Activated CD8-positive, alpha-beta T cell treated with anti-CD3 and anti-CD28 coated beads, Interleukin-2, amount 10 ng/mL, durations not matched to agents 7 days and 5 days (primary cell): ENCODE data around the gene CEP152. TPM values are rescaled to one million over a fixed set of nuclear protein-coding genes. Genes with fewer than 3 reads are reported as not detected.

Source experiments
- ATAC-seq: fragments of 150-1000 bp; cut with Tn5 transposase; one replicate; pipeline ENCODE4 v1.10.0; 2021; ENCODE audit warnings: moderate library complexity
- CTCF ChIA-PET: fragments of 350-600 bp; sonication (Branson Sonifier 250); formaldehyde crosslinking; loops from one replicate; lab custom pipeline; 2021; ENCODE audit warnings: antibody characterized with exemption; lab: Charles Lee
- POLR2A ChIA-PET: fragments of 350-600 bp; sonication (Branson Sonifier 250); formaldehyde crosslinking; loops from one replicate; lab custom pipeline; 2021; ENCODE audit warnings: antibody characterized with exemption; lab: Charles Lee
- DNase-seq: peaks from one replicate; pipeline ENCODE4 v3.0.0-alpha.2; 2020
- H3K27ac Mint-ChIP-seq: one replicate; pipeline ENCODE4 v1.8.0; 2021; ENCODE audit warnings: mild to moderate bottlenecking, mixed read lengths
- H3K27me3 Mint-ChIP-seq: one replicate; pipeline ENCODE4 v1.8.0; 2021; ENCODE audit warnings: low read depth, mixed read lengths
- H3K36me3 Mint-ChIP-seq: one replicate; pipeline ENCODE4 v1.8.0; 2021; ENCODE audit warnings: low read depth, mixed read lengths
- H3K4me1 Mint-ChIP-seq: one replicate; pipeline ENCODE4 v1.8.0; 2021; ENCODE audit warnings: low read depth, mixed read lengths
- H3K4me3 Mint-ChIP-seq: one replicate; pipeline ENCODE4 v1.8.0; 2021; ENCODE audit warnings: mild to moderate bottlenecking, mixed read lengths
- H3K9me3 Mint-ChIP-seq: one replicate; pipeline ENCODE4 v1.8.0; 2022; ENCODE audit warnings: mixed read lengths; ENCODE audit not compliant: insufficient read depth
- total RNA-seq, 2 experiments: library from RNA; stranded (reverse); gene quantifications; one replicate each; pipeline ENCODE4 v1.2.3, GENCODE V29; 2021

The CEP152 gene
- total RNA-seq, 2 experiments from 2014 or later: 39.6 to 40.0 TPM

GRCh38 chr15:48696627-48697312 is 114.1 kb downstream of the CEP152 start:
- H3K27me3 Mint-ChIP-seq: no peaks in the 10 kb centered on the region
- ChIA-PET CTCF (interaction anchor here (0.9 kb wide), 1 partner anchor 339 kb away, joined by 3 read pairs; no protein-coding TSS in a partner anchor), POLR2A (no interaction called here)
- H3K4me1 Mint-ChIP-seq: no peaks in the 10 kb centered on the region
- no peaks in the 10 kb centered on the region for H3K9me3 Mint-ChIP-seq
- no peaks in the 10 kb centered on the region for H3K36me3 Mint-ChIP-seq
- H3K27ac Mint-ChIP-seq: no peak overlapping the region
- DNase-seq (no peak), ATAC-seq (no peak)
- no peak overlapping the region for H3K4me3 Mint-ChIP-seq

GRCh38 chr15:48695827-48696573 is 114.9 kb downstream of the CEP152 start:
- POLR2A ChIA-PET: no interaction called here
- no peaks in the 10 kb centered on the region for H3K4me1 Mint-ChIP-seq
- CTCF ChIA-PET: no interaction called here
- no peaks in the 10 kb centered on the region for H3K36me3 Mint-ChIP-seq
- ATAC-seq: no peak
- DNase-seq: no peak
- no peak overlapping the region for H3K4me3 Mint-ChIP-seq
- H3K9me3 Mint-ChIP-seq: no peaks in the 10 kb centered on the region
- H3K27ac Mint-ChIP-seq: no peak overlapping the region
- no peaks in the 10 kb centered on the region for H3K27me3 Mint-ChIP-seq

- ChIA-PET CTCF (no interaction called here), POLR2A (no interaction called here)
- Mint-ChIP-seq H3K4me3 (no peak overlapping the region), H3K36me3 (no peaks in the 10 kb centered on the region), H3K4me1 (no peaks in the 10 kb centered on the region), H3K9me3 (no peaks in the 10 kb centered on the region), H3K27me3 (no peaks in the 10 kb centered on the region), H3K27ac (no peak overlapping the region)
- no peak for DNase-seq
- ATAC-seq: no peak
These were observed 115.6 kb downstream of the CEP152 start for GRCh38 chr15:48695088-48695826.

- Mint-ChIP-seq H3K9me3 (no peaks in the 10 kb centered on the region), H3K4me1 (no peaks in the 10 kb centered on the region), H3K4me3 (no peak overlapping the region), H3K36me3 (no peaks in the 10 kb centered on the region), H3K27ac (no peak overlapping the region), H3K27me3 (no peaks in the 10 kb centered on the region)
- ChIA-PET CTCF (interaction anchor here (0.5 kb wide), 1 partner anchor 169 kb away, joined by 3 read pairs; no protein-coding TSS in a partner anchor), POLR2A (no interaction called here)
- ATAC-seq: no peak
- DNase-seq: no peak
These were observed 117.4 kb downstream of the CEP152 start for GRCh38 chr15:48693484-48693883.

- POLR2A ChIA-PET: no interaction called here
- Mint-ChIP-seq H3K27ac (no peak overlapping the region), H3K4me1 (no peaks in the 10 kb centered on the region)
These were observed 122.4 kb downstream of the CEP152 start for GRCh38 chr15:48688493-48688892.

More at GRCh38 chr15:48688493-48688892, 122.4 kb downstream of the CEP152 start:
- ATAC-seq (no peak), DNase-seq (no peak)
- CTCF ChIA-PET: no interaction called here
- Mint-ChIP-seq H3K36me3 (no peaks in the 10 kb centered on the region), H3K4me3 (no peak overlapping the region), H3K27me3 (no peaks in the 10 kb centered on the region), H3K9me3 (peaks cover 7% of the 10 kb centered on the region)

Other genes starting within 250 kb of the CEP152 start
- 1 to 10 TPM in 1 of 2 experiments, under 1 TPM in 1; 0.81 to 1.3 TPM for gene FBN1, start 165.4 kb downstream of the CEP152 start, total RNA-seq
- gene EID1, start 67.1 kb upstream of the CEP152 start, total RNA-seq: 10 to 100 TPM; 85.3 to 89.5 TPM
- gene SHC4, start 152.8 kb upstream of the CEP152 start, total RNA-seq: under 1 TPM; 0.65 to 0.66 TPM
- gene SECISBP2L, start 235.4 kb upstream of the CEP152 start, total RNA-seq: 10 to 100 TPM; 28.3 to 29.2 TPM